ENCODE results near the gene NHLRC4. TPM values are rescaled to one million over a fixed set of nuclear protein-coding genes. Genes with fewer than 3 reads are reported as not detected.

NHLRC4 gene
- total and polyA plus RNA-seq, 2 of the 8 experiments (the other 6 are each of a cell fraction or from before 2014, with no cell fraction given) = 0.60 to 0.76 TPM

DNA sequence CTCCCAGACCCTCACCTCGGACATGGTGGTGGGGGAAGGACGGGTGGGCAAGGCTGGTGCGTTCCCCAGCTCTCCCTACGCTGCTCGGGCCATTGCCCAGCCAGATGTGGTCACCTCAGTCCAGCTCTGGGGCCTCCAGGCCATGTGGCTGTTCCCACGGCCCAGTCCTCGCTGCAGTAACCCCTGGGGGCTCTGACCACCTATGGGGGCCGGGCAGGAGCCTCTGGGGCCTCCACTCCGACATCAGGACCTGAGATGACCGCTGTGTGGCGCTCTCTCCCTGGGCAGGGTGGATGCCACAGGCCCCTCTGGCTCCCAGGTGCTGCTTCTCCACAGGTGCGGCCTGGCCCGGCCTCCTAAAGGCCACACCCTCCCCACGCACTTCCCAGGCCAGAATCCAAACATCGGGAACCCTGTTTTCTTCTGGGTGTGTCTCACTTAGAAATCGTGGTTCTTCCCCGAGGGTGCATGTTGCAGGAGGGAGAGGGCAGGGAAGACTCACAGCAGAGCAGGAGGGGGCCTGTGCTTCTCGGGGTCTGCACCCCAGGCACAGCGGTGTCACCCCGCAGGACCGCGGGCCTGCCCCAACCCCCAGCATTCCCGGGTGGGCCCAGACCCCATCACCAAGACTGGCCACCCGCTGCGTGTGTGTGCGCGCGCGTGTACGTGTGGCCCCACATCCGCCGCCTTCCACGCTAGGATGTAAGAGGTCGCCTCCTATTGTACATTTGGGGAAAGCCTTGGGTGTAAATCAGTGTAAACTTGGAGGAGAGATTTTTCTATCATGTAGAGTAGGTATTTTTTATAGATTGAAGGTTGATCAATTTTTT lies 45.2 kb upstream of the NHLRC4 start (continued):
- TF ChIP-seq TCF12 (IDR thresholded peaks at IDR 0.05; ENCODE audit: low read depth, low read length) = peak; percentile 56; the same call in 1 of the 2 replicates
- TF ChIP-seq NANOG (IDR thresholded peaks at IDR 0.05; ENCODE audit: insufficient read depth, low read depth, low read length, poor library complexity, severe bottlenecking) = no peak
- no peak for TF ChIP-seq POLR2AphosphoS5 (IDR thresholded peaks at IDR 0.05; ENCODE audit: low read depth, low read length)
- TF ChIP-seq, protein P1, sequence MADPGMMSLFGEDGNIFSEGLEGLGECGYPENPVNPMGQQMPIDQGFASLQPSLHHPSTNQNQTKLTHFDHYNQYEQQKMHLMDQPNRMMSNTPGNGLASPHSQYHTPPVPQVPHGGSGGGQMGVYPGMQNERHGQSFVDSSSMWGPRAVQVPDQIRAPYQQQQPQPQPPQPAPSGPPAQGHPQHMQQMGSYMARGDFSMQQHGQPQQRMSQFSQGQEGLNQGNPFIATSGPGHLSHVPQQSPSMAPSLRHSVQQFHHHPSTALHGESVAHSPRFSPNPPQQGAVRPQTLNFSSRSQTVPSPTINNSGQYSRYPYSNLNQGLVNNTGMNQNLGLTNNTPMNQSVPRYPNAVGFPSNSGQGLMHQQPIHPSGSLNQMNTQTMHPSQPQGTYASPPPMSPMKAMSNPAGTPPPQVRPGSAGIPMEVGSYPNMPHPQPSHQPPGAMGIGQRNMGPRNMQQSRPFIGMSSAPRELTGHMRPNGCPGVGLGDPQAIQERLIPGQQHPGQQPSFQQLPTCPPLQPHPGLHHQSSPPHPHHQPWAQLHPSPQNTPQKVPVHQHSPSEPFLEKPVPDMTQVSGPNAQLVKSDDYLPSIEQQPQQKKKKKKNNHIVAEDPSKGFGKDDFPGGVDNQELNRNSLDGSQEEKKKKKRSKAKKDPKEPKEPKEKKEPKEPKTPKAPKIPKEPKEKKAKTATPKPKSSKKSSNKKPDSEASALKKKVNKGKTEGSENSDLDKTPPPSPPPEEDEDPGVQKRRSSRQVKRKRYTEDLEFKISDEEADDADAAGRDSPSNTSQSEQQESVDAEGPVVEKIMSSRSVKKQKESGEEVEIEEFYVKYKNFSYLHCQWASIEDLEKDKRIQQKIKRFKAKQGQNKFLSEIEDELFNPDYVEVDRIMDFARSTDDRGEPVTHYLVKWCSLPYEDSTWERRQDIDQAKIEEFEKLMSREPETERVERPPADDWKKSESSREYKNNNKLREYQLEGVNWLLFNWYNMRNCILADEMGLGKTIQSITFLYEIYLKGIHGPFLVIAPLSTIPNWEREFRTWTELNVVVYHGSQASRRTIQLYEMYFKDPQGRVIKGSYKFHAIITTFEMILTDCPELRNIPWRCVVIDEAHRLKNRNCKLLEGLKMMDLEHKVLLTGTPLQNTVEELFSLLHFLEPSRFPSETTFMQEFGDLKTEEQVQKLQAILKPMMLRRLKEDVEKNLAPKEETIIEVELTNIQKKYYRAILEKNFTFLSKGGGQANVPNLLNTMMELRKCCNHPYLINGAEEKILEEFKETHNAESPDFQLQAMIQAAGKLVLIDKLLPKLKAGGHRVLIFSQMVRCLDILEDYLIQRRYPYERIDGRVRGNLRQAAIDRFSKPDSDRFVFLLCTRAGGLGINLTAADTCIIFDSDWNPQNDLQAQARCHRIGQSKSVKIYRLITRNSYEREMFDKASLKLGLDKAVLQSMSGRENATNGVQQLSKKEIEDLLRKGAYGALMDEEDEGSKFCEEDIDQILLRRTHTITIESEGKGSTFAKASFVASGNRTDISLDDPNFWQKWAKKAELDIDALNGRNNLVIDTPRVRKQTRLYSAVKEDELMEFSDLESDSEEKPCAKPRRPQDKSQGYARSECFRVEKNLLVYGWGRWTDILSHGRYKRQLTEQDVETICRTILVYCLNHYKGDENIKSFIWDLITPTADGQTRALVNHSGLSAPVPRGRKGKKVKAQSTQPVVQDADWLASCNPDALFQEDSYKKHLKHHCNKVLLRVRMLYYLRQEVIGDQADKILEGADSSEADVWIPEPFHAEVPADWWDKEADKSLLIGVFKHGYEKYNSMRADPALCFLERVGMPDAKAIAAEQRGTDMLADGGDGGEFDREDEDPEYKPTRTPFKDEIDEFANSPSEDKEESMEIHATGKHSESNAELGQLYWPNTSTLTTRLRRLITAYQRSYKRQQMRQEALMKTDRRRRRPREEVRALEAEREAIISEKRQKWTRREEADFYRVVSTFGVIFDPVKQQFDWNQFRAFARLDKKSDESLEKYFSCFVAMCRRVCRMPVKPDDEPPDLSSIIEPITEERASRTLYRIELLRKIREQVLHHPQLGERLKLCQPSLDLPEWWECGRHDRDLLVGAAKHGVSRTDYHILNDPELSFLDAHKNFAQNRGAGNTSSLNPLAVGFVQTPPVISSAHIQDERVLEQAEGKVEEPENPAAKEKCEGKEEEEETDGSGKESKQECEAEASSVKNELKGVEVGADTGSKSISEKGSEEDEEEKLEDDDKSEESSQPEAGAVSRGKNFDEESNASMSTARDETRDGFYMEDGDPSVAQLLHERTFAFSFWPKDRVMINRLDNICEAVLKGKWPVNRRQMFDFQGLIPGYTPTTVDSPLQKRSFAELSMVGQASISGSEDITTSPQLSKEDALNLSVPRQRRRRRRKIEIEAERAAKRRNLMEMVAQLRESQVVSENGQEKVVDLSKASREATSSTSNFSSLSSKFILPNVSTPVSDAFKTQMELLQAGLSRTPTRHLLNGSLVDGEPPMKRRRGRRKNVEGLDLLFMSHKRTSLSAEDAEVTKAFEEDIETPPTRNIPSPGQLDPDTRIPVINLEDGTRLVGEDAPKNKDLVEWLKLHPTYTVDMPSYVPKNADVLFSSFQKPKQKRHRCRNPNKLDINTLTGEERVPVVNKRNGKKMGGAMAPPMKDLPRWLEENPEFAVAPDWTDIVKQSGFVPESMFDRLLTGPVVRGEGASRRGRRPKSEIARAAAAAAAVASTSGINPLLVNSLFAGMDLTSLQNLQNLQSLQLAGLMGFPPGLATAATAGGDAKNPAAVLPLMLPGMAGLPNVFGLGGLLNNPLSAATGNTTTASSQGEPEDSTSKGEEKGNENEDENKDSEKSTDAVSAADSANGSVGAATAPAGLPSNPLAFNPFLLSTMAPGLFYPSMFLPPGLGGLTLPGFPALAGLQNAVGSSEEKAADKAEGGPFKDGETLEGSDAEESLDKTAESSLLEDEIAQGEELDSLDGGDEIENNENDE (IDR thresholded peaks at IDR 0.05; ENCODE audit: insufficient replicate concordance, low read length) = no peak
- no peak for TF ChIP-seq CBX8 (IDR thresholded peaks at IDR 0.05; ENCODE audit: borderline replicate concordance, low read depth, low read length)
- peak; percentile 51 for TF ChIP-seq GABPA (IDR thresholded peaks at IDR 0.05; ENCODE audit: borderline replicate concordance, insufficient read depth, low read length)
- TF ChIP-seq, protein P2, sequence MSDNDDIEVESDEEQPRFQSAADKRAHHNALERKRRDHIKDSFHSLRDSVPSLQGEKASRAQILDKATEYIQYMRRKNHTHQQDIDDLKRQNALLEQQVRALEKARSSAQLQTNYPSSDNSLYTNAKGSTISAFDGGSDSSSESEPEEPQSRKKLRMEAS (IDR thresholded peaks at IDR 0.05) = no peak

All from H1 (cell line).